Myocyte (in vitro differentiated cells): ENCODE measurements around the gene LAPTM5. TPM values are rescaled to one million over a fixed set of nuclear protein-coding genes. Genes with fewer than 3 reads are reported as not detected.

Experiments
- DNase-seq: peaks from one replicate; pipeline ENCODE4 v3.0.0-alpha.2; 2012; ENCODE audit warnings: low read depth
- total RNA-seq: library from RNA; depleted of rRNA; stranded (reverse); fragments of >200 nt; gene quantifications from 2 replicates; pipeline ENCODE4 v1.2.3, GENCODE V29; 2014

Gene LAPTM5
- total RNA-seq, 1 donor from 2014 or later: 0.62 TPM

DNA sequence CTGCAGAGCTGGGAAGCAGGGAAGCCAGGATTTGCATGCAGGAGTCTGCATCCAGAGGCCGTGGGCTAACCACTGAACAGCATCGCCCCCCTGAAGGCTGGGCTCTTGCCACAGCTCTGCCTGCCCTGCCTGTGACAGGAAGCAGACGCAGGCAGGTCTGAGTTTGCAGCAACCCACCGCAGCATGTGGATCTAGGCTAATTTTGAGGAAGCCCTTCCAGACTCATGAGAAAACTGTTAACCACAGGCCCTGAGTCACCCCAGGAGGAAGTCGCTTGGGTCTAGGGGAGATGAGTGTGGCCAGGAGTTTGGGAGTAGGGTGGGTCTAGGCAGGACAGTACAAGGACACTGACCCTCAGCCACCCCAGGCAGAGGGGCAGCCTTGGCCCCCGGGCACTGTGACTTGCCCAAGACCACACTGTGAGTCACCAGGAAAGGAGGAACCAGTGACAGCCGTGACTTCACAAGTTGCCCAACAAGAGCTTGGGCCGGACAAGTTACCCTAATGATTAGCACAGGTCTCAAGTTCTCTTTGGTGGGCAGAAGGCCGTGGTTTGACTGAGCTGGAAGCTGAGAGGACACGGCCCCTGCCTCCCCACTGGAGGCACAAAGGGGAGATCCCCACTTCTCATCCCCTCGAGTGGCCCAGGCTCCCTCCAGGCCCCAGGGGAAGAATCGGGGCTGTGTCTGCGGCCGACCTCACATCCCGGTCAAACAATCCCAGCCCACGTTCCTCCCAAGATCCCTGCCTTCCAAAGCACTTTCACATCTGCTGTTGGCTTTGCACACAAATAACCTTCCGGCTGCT, 826 bp downstream of the LAPTM5 start:
- peak; percentile 95 for DNase-seq

DNA sequence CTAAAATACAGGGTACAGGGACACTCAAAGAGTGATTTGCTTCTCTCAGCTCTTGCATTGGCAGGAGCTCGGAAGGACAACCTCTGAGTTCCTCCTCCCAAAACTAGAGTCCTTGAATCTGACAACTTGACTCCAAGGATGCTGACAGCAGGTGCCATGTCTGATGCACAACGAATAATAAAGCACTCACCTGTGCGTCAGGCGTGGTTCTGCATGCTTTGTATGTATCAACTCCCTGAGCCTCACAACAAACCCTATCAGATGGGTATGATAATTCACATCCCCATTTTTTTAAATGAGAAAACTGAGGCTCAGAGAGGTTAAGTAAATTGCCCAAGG, 1.4 kb downstream of the LAPTM5 start:
- no peak for DNase-seq

GRCh38 chr1:30755746-30756145, 1.8 kb downstream of the LAPTM5 start:
- DNase-seq: peak; percentile 64

- no peak for DNase-seq
These were observed 2.2 kb downstream of the LAPTM5 start for GRCh38 chr1:30755334-30755733.

DNA sequence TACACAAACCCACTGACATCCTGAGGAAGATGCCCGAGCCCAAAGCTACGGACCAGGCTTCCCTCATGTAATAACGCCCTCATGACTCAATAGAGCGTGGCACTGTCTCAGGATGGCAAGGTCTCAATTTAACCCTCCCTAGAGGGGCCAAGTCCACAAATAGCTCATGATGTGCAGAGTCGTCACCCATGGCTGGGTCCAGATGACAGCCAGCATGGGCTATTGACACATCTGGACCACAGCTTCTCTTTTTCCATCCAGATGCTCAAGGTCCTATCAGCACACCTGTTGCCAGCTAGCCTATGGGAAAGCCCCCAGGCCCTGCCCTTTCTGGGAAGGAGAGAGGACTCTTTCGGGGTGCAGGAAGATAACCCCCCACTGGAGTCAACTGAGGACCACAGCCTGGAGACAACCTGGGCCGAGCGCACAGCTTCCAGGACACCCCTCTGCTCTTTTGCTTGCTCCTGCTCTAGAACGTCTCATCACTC, 2.8 kb downstream of the LAPTM5 start:
- peak; percentile 51 for DNase-seq

GRCh38 chr1:30753660-30754123, 3.9 kb downstream of the LAPTM5 start:
- DNase-seq: no peak

GRCh38 chr1:30753118-30753517, 4.5 kb downstream of the LAPTM5 start:
- no peak for DNase-seq

DNA sequence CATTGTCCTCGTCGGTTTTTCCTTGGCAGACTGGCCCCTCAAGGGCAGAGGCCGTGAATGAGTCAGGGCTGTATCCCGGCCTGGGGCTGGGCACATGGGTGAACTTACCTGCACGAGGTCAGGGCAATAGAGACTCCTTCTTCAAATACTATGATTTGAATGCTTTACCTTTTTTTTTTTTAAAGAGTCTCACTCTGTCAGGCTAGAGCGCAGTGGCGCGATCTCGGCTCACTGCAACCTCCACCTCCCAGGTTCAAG, 5.0 kb downstream of the LAPTM5 start:
- DNase-seq: no peak

GRCh38 chr1:30751830-30752650, 5.5 kb downstream of the LAPTM5 start:
- no peak for DNase-seq

- no peak for DNase-seq
These were observed 6.8 kb downstream of the LAPTM5 start for GRCh38 chr1:30750731-30751291.

- no peak for DNase-seq
These were observed 7.6 kb downstream of the LAPTM5 start for GRCh38 chr1:30749691-30750583.

DNA sequence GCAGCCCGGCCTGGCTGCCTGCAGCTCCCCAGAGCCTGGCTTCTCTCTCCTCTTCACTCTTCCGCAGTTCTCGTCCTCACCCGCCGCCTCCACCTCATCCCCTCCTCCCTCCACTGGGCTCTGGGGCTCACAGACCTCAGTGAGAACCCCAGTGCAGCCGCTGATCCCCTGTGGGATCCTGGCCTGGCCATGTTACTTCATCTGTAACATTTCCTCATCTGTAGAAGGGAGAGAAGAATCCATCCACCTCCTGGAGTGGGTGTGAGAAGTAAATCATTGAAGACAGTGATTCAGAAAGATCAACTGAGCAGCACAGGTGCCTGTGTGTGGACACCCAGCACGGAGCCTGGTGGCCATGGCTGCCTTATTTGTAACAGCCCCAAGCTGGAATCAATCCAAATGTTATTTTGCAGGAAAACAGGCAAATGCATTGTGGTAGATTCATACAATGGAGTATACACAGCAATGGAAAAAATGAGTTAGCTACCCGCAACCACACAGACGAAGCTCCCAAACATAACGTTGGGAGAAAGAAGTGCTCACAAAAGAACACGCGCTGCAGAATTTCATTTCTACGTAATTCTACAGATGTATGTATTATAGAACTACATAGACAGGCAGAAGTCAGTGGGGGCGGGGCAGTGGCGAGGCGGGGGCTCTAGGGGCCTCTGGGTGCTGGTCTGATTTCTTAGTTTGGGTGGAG, 8.7 kb downstream of the LAPTM5 start:
- DNase-seq: no peak

GRCh38 chr1:30748098-30748698, 9.4 kb downstream of the LAPTM5 start:
- DNase-seq: no peak

DNA sequence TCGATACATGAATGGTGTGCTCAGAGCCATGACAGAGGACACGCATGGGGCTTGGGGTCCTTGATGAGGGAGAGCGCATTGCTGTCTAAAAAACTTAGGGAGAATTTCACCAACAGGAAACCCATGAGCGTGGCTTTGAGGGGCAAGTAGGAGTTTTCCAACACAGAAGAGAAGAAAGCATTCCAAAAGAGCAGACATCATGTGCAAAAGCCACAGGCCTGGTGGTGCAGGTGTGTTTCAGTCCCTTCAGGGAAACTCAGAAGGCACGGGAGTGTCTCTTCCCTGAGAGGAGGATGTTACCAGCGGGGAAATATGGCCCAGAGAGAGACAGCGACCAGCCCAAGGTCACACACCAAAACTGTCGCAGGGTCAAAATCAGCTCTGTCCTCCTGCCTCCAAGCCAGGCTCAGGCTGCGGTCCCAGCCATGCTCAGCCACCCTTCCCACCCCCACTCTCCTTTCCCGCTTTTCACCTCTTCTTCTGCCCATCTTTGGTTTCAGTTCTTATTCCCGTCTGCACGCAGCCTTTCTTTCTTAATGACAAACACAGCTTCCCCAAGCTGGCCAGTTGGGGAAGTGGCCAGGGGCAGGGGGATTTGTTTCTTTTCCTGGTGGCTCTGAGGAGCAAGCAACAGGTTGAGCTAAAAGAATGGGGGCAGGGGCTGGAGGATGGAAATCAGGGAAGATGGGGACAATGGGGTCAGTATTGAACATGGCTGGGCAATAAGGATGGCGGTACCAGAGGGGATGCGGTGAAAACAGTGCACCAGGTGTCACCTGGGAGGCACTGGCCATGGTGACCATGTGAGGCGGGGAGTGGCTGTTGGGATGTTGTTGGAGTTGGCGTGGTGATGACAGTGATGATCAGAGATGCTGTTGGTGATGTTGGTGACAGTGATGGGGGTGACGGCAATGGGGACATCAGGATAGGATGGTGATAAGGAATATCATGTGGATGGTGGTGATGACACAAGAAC, 10.3 kb downstream of the LAPTM5 start:
- no peak for DNase-seq

DNA sequence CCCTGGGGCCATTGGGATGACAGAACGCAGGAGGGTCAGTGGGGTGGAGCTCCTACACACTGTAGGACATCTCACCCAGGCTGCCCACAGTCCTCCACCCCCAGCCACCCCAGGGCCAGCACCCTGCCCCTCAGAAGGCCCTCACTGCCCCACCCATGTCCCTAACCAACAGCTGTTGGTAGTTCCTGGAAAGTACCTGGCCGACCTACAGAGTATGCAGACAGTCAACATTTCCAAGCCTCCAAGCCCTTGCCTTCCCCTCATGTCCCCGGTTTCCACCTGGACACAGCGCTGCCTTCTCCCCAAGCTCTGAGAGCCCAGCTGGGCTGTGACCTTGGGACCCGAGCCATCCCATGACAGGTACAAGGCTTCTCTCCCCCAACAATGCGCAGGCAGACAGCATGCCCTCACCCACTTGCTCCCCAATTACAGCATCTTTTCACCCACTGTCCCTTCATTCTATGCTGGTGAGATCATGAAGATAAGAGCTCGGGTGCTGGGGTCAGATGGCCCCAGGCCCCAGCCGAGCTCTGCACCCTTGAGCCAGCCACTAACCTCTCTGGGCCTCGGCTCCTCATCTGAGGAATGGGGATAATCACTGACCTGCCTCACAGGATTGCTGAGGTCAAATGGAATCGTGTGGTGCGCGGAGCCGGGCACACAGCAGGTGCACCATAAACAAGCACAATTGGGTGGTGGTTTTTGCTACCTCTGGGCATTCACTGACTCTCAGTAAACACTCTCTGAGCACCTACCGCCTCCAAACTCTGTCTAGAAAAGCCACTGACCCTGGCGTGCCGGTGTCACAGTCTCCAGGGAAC, 11.2 kb downstream of the LAPTM5 start:
- no peak for DNase-seq

DNA sequence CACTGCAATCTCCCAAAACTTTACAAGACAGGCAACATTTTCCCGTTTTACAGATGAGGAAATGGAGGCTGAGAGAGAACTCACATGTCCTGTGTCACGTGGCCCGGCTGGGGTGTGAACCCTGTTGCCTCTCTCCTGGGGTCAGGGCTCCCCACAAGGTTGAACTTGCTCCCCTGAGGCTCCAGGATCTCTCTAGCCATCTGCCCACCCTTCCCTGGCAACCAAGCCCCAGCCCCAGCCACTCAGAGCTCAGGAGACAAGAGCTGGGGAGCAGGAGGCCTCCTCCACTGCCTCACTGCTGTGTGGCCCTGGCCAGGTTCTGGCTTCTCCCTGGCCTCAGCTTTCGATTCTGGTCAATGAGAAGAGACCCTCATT, 11.8 kb downstream of the LAPTM5 start:
- no peak for DNase-seq

- DNase-seq: no peak
These were observed 12.3 kb downstream of the LAPTM5 start for GRCh38 chr1:30745156-30745833.
